H1 (cell line): ENCODE measurements around the gene FRZB. TPM values are rescaled to one million over a fixed set of nuclear protein-coding genes. Genes with fewer than 3 reads are reported as not detected.

ENCODE experiments used
- CTCF ChIP-seq, 3 experiments: IDR thresholded peaks; 1 replicate in 2 of 3; 2 replicates in 1 of 3; pipeline versions ENCODE4 v1.5.1 to v1.6.1; 2011; ENCODE audit warnings: low read length in 3 of 3, mild to moderate bottlenecking in 3 of 3, inconsistent platforms in 2 of 3, low read depth in 1 of 3, moderate library complexity in 1 of 3; ENCODE audit not compliant: insufficient read depth in 1 of 3; ENCODE audit errors: control extremely low read depth in 1 of 3
- EGR1 ChIP-seq: IDR thresholded peaks from 2 replicates; pipeline ENCODE4 v1.6.1; 2011; ENCODE audit warnings: low read depth, low read length, borderline replicate concordance
- EZH2 ChIP-seq: fragments of 200-600 bp; sonication (generic); IDR thresholded peaks from 2 replicates; pipeline ENCODE4 v1.7.1; 2012; ENCODE audit warnings: low read depth, mild to moderate bottlenecking, moderate library complexity, low read length, inconsistent platforms; ENCODE audit not compliant: severe bottlenecking
- RXRA ChIP-seq: IDR thresholded peaks from 2 replicates; pipeline ENCODE4 v1.6.1; 2011; ENCODE audit warnings: low read depth, mild to moderate bottlenecking, low read length, moderate library complexity; ENCODE audit not compliant: insufficient read depth
- polyA plus RNA-seq, 7 experiments: library from polyadenylated mRNA; depleted of rRNA in 3 of 7; stranded (reverse) in 5 of 7; unstranded in 2 of 7; fragments of >200 nt in 5 of 7; fragments of 200-250 nt in 2 of 7; gene quantifications; 1 replicate in 5 of 7; 2 replicates in 1 of 7; 4 replicates in 1 of 7; pipeline versions ENCODE4 v1.2.1 to v1.2.3, GENCODE V29; 2011 to 2013; ENCODE audit warnings: missing spikeins in 2 of 7, mixed read lengths in 2 of 7
- small RNA-seq: library from polyadenylated mRNA; stranded (forward); fragments of <200 nt; extraction: miRNeasy Mini kit (QIAGEN cat#:217004); gene quantifications from one replicate; pipeline ENCODE3, GENCODE V24; 2013; ENCODE audit not compliant: insufficient read depth
- total RNA-seq: library from RNA; stranded (reverse); fragmentation: NEBNext Ultra II Directional; extraction: Animal tissue kit (Norgen Biotek cat#: 25700); gene quantifications from 2 replicates; pipeline ENCODE4 v1.2.1, GENCODE V29; 2021
- TF ChIP-seq, protein P1 (sequence below): IDR thresholded peaks from 2 replicates; pipeline ENCODE4 v1.6.1; 2012; ENCODE audit warnings: inconsistent platforms

Gene FRZB
- total and polyA plus RNA-seq, 2 of the 8 experiments (the other 6 are each of a cell fraction or from before 2014, with no cell fraction given), result 4.4 to 4.6 TPM

- TF ChIP-seq CTCF (IDR thresholded peaks at IDR 0.05; ENCODE audit: control extremely low read depth in 1 of 3, insufficient read depth in 1 of 3, low read depth in 1 of 3, low read length in 3 of 3) (no peak), EGR1 (no peak), EZH2 (no peak), RXRA (no peak)
- TF ChIP-seq, protein P1, sequence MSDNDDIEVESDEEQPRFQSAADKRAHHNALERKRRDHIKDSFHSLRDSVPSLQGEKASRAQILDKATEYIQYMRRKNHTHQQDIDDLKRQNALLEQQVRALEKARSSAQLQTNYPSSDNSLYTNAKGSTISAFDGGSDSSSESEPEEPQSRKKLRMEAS, result no peak
These were observed 82.3 kb downstream of the FRZB start (continued) for GRCh38 chr2:182784058-182784706.

Small RNA genes within 50 kb of the gene (small RNA-seq; reads per million reads assigned to genes)
- gene RF00019, result not detected
- not detected for gene RNU6-1122P

Other genes starting within 250 kb of the FRZB start
- 121 and 128 TPM in 2 replicates for gene DNAJC10, start 150.4 kb downstream of the FRZB start, total RNA-seq
- 13.4 and 23.2 TPM in 2 replicates for gene DNAJC10, start 150.4 kb downstream of the FRZB start, polyA plus RNA-seq (2011; rRNA removed)
- gene NCKAP1, start 171.8 kb upstream of the FRZB start, total RNA-seq, result 153 and 173 TPM in 2 replicates
- gene NCKAP1, start 171.8 kb upstream of the FRZB start, polyA plus RNA-seq (2011; rRNA removed), result 48.5 and 90.8 TPM in 2 replicates
- 2.1 and 2.3 TPM in 2 replicates for gene DUSP19, start 212.1 kb upstream of the FRZB start, total RNA-seq
- 0.53 and 0.73 TPM in 2 replicates for gene DUSP19, start 212.1 kb upstream of the FRZB start, polyA plus RNA-seq (2011; rRNA removed)